Smooth muscle cell (in vitro differentiated cells): ENCODE measurements around the gene C1QTNF1. TPM values are rescaled to one million over a fixed set of nuclear protein-coding genes. Genes with fewer than 3 reads are reported as not detected.

Experiments used
- DNase-seq: peaks from one replicate; lab custom pipeline; 2025; ENCODE audit not compliant: unreplicated experiment; lab: John Stamatoyannopoulos, UW
- H2AFZ ChIP-seq: fragments of 200-600 bp; sonication (generic); 2 replicates; pipeline ENCODE4 v1.6.0; 2016; ENCODE audit warnings: antibody characterized with exemption, low read depth, mild to moderate bottlenecking
- H3F3A ChIP-seq: fragments of 200-600 bp; sonication (generic); 2 replicates; pipeline ENCODE4 v1.6.0; 2017; ENCODE audit warnings: antibody characterized with exemption, low read depth
- H3K27ac ChIP-seq: fragments of 200-600 bp; sonication (generic); 2 replicates; pipeline ENCODE4 v1.5.1; 2016; ENCODE audit warnings: low read depth, mild to moderate bottlenecking
- H3K27me3 ChIP-seq: fragments of 200-600 bp; sonication (generic); 2 replicates; pipeline ENCODE4 v1.6.1; 2016; ENCODE audit warnings: low read depth, mild to moderate bottlenecking
- H3K36me3 ChIP-seq: fragments of 200-600 bp; sonication (generic); 2 replicates; pipeline ENCODE4 v1.5.1; 2016; ENCODE audit warnings: low read depth
- H3K4me1 ChIP-seq: fragments of 200-600 bp; sonication (generic); 2 replicates; pipeline ENCODE4 v1.5.1; 2016; ENCODE audit warnings: low read depth
- H3K4me2 ChIP-seq: fragments of 200-600 bp; sonication (generic); 2 replicates; pipeline ENCODE4 v1.6.0; 2016; ENCODE audit warnings: mild to moderate bottlenecking
- H3K4me3 ChIP-seq: fragments of 200-600 bp; sonication (generic); 2 replicates; pipeline ENCODE4 v1.5.1; 2016; ENCODE audit warnings: mild to moderate bottlenecking
- H3K79me2 ChIP-seq: fragments of 200-600 bp; sonication (generic); 2 replicates; pipeline ENCODE4 v1.6.0; 2016; ENCODE audit warnings: low read depth, mild to moderate bottlenecking
- H3K9ac ChIP-seq: fragments of 200-600 bp; sonication (generic); 2 replicates; pipeline ENCODE4 v1.6.0; 2016; ENCODE audit warnings: low read depth
- H3K9me3 ChIP-seq: fragments of 200-600 bp; sonication (generic); replicated peaks from 2 replicates; pipeline ENCODE4 v1.5.1; 2016; ENCODE audit warnings: low read depth
- H4K20me1 ChIP-seq: fragments of 200-600 bp; sonication (generic); 2 replicates; pipeline ENCODE4 v1.6.0; 2016; ENCODE audit warnings: low read depth
- WGBS: methylation state at CpG from one replicate; pipeline ENCODE4 v1.1.7; 2016; ENCODE audit warnings: low lambda C conversion rate; 5-methylcytosine and 5-hydroxymethylcytosine counted together
- polyA plus RNA-seq: library from polyadenylated mRNA; unstranded; fragments of >200 nt; fragmentation: Nextera tagmentation; extraction: Ambion mirVana; gene quantifications from 2 replicates; pipeline ENCODE4 v1.2.1, GENCODE V29; 2016
- total RNA-seq: library from RNA; depleted of rRNA; stranded (reverse); fragments of >200 nt; gene quantifications from 2 replicates; pipeline ENCODE4 v1.2.3, GENCODE V29; 2014
- TF ChIP-seq, protein P1 (sequence below): fragments of 200-600 bp; sonication (generic); IDR thresholded peaks from 2 replicates; pipeline ENCODE4 v1.5.1; 2017; ENCODE audit warnings: borderline replicate concordance, mild to moderate bottlenecking, antibody characterized with exemption; ENCODE audit not compliant: insufficient read depth, poor library complexity, severe bottlenecking

Gene C1QTNF1
- total RNA-seq, result 5.1 and 5.7 TPM in 2 replicates
- polyA plus RNA-seq, result 9.4 and 10.0 TPM in 2 replicates

DNA sequence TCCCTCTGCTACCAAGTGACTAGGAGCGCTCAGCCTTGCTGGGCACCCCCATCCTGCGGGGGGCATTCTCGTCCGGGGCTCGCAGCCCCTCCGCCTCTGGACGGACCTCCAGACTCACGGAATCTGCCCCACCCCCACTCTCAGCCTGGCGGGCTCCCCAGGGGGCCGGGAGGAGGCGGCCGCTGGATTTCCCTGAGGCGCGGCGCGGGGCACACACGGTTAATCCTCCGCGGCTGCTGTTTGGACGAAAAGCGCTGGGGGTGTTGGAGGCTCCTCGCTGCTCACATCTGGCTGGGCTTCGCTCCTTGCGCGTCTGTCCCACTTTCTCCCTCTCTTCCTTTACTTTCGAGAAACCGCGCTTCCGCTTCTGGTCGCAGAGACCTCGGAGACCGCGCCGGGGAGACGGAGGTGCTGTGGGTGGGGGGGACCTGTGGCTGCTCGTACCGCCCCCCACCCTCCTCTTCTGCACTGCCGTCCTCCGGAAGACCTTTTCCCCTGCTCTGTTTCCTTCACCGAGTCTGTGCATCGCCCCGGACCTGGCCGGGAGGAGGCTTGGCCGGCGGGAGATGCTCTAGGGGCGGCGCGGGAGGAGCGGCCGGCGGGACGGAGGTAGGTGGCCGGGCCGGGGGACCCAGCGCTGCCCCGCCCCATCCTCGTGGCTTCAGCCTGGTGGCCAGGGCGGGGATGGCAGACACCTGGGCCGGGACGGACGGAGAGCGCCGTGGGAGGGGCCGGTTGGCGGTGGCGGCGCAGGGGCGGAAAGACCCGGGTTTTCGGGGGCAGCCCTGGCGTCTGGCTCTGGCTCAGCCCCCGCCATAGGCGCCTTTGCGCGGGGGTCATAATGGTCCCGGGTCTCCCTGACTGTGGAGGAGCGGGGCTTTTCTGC is at the start of gene C1QTNF1:
TSS of gene C1QTNF1 (plus strand) at position 284 of the 886 bp plus-strand sequence. CDS start 19,800 bp downstream, outside the sequence.
- Histone ChIP-seq H3K9me3 (no peaks in the 10 kb centered on the region), H3K36me3 (no peaks in the 10 kb centered on the region), H3K9ac (peak within 1 kb of the TSS; percentile 58), H2AFZ (peak within 1 kb of the TSS; percentile 91), H3K27ac (no peak within 1 kb of the TSS), H3K4me2 (peak within 1 kb of the TSS; percentile 99), H3K79me2 (no peaks in the 10 kb centered on the region), H3K4me1 (peaks cover 16% of the 10 kb centered on the region), H3F3A (no peaks in the 10 kb centered on the region), H4K20me1 (no peaks in the 10 kb centered on the region), H3K27me3 (no peaks in the 10 kb centered on the region), H3K4me3 (peak within 1 kb of the TSS; percentile 77)
- DNase-seq, result no peak
- 4% methylated on average over 60 of the region's 77 CpGs for WGBS
- TF ChIP-seq, protein P1, sequence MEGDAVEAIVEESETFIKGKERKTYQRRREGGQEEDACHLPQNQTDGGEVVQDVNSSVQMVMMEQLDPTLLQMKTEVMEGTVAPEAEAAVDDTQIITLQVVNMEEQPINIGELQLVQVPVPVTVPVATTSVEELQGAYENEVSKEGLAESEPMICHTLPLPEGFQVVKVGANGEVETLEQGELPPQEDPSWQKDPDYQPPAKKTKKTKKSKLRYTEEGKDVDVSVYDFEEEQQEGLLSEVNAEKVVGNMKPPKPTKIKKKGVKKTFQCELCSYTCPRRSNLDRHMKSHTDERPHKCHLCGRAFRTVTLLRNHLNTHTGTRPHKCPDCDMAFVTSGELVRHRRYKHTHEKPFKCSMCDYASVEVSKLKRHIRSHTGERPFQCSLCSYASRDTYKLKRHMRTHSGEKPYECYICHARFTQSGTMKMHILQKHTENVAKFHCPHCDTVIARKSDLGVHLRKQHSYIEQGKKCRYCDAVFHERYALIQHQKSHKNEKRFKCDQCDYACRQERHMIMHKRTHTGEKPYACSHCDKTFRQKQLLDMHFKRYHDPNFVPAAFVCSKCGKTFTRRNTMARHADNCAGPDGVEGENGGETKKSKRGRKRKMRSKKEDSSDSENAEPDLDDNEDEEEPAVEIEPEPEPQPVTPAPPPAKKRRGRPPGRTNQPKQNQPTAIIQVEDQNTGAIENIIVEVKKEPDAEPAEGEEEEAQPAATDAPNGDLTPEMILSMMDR, result peak; percentile 28

DNA sequence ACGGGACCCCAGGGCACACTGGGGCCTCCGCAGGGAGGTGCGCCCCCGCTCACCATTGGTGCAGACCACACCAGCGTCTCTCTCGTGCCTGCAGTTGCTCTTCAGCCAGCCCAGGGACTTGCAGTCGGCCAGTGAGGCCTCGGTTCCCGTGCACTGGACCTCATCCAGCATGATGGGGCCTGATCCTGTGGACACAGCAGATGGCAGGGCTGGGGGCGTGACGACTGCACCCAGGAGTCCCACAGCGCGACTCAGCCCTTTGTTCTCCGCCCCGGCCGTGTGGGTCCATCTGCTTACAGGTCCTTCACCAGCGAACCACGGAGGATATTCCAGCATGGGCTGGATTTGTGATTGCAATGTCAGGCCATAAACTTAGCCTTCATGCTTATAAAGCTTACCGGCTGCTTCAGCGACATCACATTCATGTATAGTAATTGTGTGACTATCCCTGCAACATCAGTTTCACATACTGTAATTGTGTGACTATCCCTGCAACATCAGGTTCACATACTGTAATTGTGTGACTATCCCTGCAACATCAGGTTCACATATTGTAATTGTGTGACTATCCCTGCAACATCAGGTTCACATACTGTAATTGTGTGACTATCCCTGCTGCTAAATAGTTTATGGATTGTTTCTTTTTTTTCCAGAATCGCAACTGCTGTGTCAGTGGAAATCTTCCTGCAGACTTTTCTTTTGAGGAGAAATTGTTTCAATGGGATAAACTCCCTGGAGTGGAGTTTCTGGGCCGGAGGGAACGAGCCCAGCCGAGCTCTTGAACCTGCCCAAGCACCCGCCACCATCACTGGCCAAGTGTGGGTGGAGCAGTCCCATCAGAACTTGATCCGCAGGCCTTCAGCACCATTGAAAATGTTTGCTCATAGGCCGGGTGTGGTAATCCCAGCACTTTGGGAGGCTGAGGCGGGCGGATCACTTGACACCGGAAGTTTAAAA is 49.1 kb upstream of the C1QTNF1 start:
- Histone ChIP-seq H4K20me1 (no peaks in the 10 kb centered on the region), H3K4me2 (peak overlapping the region; percentile 50), H3K27ac (peak overlapping the region; percentile 23), H3K4me1 (peaks cover 6% of the 10 kb centered on the region), H3K9ac (no peak overlapping the region), H3K79me2 (no peaks in the 10 kb centered on the region), H2AFZ (no peak overlapping the region), H3K9me3 (no peaks in the 10 kb centered on the region), H3K27me3 (no peaks in the 10 kb centered on the region), H3K36me3 (no peaks in the 10 kb centered on the region), H3F3A (no peaks in the 10 kb centered on the region), H3K4me3 (no peak overlapping the region)
- no peak for DNase-seq
- TF ChIP-seq, protein P1, result no peak
- 64% methylated on average over 30 of the region's 30 CpGs for WGBS

GRCh38 chr17:78976907-78977680 is 46.9 kb upstream of the C1QTNF1 start:
- Histone ChIP-seq H3K79me2 (no peaks in the 10 kb centered on the region), H3K27me3 (no peaks in the 10 kb centered on the region), H3K27ac (no peak overlapping the region), H3K9ac (no peak overlapping the region), H3K9me3 (no peaks in the 10 kb centered on the region), H3K4me1 (peaks cover 7% of the 10 kb centered on the region), H3K4me2 (no peak overlapping the region), H3K36me3 (no peaks in the 10 kb centered on the region), H3F3A (no peaks in the 10 kb centered on the region), H3K4me3 (no peak overlapping the region), H2AFZ (no peak overlapping the region), H4K20me1 (no peaks in the 10 kb centered on the region)
- DNase-seq, result no peak
- WGBS, result 90% methylated on average over 20 of the region's 20 CpGs
- TF ChIP-seq, protein P1, result no peak
